SU-DHL-6 (cell line): Measurements from ENCODE around the gene NFIC.

ENCODE experiments used
- EZH2phosphoT487 ChIP-seq: fragments of 200-600 bp; sonication (generic), shearing (Covaris generic); conservative IDR thresholded peaks from 2 replicates; pipeline ENCODE4 v1.6.1; 2018; ENCODE audit warnings: mild to moderate bottlenecking, antibody characterized with exemption, low read length, moderate library complexity, mixed read lengths
- TF ChIP-seq, protein P1 (sequence below): fragments of 200-600 bp; sonication (generic); IDR thresholded peaks from one replicate; pipeline ENCODE4 v1.5.1; 2017; ENCODE audit warnings: antibody characterized with exemption, mild to moderate bottlenecking, low read length, moderate library complexity; ENCODE audit not compliant: insufficient read depth, poor library complexity, severe bottlenecking

DNA sequence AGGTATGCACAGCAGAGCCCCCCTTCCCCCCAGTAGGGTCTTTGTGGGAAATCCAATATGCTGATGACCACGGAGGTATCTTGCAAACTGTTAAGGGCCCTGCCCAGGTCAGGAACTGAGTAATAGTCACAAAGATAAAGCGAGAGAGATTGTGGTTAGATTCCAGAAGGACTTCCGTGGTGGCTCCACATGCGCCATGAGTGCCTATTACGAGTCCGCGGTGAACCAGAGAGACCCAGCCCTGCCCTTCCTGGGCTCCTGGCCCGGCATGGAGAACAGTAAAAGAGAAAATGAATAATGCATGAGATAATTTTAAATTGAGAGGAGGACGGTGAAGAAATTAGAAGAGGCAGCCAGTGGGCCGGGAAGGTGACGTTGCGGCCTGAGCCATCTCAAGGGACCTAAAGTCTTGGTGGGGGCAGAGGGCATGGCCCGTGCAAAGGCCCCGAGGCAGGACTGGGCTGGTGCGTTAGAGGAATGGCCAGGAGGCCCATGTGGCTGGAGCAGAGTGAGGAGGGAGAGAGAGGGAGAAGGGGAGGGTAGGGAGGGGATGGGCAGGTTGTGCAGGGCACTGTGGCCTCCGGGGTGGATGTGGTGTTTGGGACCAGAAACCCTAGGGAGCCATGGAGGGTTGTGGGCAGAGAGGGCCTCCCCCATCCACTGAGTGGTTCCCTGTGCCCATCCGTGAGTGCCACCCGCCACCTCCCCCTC is 46.6 kb upstream of the NFIC start:
- TF ChIP-seq, protein P1, sequence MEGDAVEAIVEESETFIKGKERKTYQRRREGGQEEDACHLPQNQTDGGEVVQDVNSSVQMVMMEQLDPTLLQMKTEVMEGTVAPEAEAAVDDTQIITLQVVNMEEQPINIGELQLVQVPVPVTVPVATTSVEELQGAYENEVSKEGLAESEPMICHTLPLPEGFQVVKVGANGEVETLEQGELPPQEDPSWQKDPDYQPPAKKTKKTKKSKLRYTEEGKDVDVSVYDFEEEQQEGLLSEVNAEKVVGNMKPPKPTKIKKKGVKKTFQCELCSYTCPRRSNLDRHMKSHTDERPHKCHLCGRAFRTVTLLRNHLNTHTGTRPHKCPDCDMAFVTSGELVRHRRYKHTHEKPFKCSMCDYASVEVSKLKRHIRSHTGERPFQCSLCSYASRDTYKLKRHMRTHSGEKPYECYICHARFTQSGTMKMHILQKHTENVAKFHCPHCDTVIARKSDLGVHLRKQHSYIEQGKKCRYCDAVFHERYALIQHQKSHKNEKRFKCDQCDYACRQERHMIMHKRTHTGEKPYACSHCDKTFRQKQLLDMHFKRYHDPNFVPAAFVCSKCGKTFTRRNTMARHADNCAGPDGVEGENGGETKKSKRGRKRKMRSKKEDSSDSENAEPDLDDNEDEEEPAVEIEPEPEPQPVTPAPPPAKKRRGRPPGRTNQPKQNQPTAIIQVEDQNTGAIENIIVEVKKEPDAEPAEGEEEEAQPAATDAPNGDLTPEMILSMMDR, result no peak
- no peak for TF ChIP-seq EZH2phosphoT487
